NT2/D1 (cell line): ENCODE data around the gene CHCHD5.
"Not testable (repeated sequence)": the region's sequence is repeated elsewhere in the genome, so short reads cannot be mapped to it uniquely, and the experiment has no call there.

Source experiments
- DNase-seq: peaks from one replicate; pipeline ENCODE4 v3.0.0-alpha.2; 2011; ENCODE audit warnings: low read depth, low spot score
- H3K27me3 ChIP-seq: 2 replicates; pipeline ENCODE4 v1.6.0; 2011; ENCODE audit warnings: mild to moderate bottlenecking; ENCODE audit not compliant: insufficient read length, insufficient read depth
- H3K36me3 ChIP-seq: 2 replicates; pipeline ENCODE4 v1.6.1; 2011; ENCODE audit warnings: mild to moderate bottlenecking, low read length, mixed read lengths; ENCODE audit not compliant: insufficient read depth, insufficient read length
- H3K4me1 ChIP-seq: 2 replicates; pipeline ENCODE4 v1.5.1; 2011; ENCODE audit not compliant: insufficient read depth, insufficient read length
- H3K4me3 ChIP-seq: 2 replicates; pipeline ENCODE4 v1.5.1; 2011; ENCODE audit warnings: low read depth; ENCODE audit not compliant: insufficient read length
- H3K9ac ChIP-seq: 2 replicates; pipeline ENCODE4 v1.6.0; 2011; ENCODE audit warnings: low read depth; ENCODE audit not compliant: insufficient read length
- H3K9me3 ChIP-seq: 2 replicates; pipeline ENCODE4 v1.5.1; 2011; ENCODE audit warnings: mild to moderate bottlenecking, low read length; ENCODE audit not compliant: insufficient read depth
- SUZ12 ChIP-seq: IDR thresholded peaks from 2 replicates; pipeline ENCODE4 v1.6.1; 2011; ENCODE audit not compliant: insufficient read length, insufficient read depth; ENCODE audit errors: extremely low read depth
- YY1 ChIP-seq: IDR thresholded peaks from 2 replicates; pipeline ENCODE4 v1.6.1; 2011; ENCODE audit not compliant: insufficient read length, insufficient read depth
- ZNF274 ChIP-seq: IDR thresholded peaks from 2 replicates; pipeline ENCODE4 v1.6.1; 2011; ENCODE audit warnings: mild to moderate bottlenecking, low read depth, low read length

Gene CHCHD5

DNA sequence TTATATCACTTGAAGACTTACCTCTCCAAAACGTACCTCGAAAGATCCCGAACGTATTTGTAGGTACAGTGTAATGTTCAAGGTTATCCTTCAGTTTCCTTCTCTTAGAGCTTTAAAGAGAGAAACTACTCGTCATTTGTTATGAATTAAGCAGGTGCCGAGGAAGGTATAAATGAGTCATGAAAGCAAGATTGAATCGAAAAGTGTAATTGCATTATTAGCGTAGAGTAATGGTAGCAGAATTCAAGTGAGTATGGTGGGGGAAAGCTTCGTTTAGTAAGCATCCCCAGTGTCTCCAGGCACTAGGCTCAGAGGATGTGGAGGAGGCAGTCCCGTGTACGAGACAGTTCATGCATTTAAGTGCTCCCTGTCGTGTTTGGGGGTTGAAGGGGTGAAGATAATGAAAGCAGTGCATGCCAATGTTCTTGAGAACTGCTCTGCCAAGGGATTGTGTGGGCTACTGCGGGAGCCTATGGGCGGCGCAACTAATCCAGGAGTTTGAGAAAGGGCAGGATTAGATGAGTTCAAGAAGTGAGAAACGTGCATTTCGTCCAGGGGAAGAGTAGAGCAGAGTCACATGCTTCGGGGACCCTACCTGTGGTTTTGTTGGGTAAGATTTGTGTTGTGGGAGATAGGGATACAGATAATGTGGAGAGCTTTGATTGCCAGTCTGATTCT is 41.3 kb upstream of the CHCHD5 start:
- H3K27me3 ChIP-seq, result no peaks in the 10 kb centered on the region
- H3K36me3 ChIP-seq, result peaks cover 25% of the 10 kb centered on the region
- TF ChIP-seq SUZ12 (no peak), ZNF274 (no peak), YY1 (no peak)
- peak overlapping the region; percentile 95 for H3K9ac ChIP-seq
- H3K9me3 ChIP-seq, result no peaks in the 10 kb centered on the region
- DNase-seq, result no peak
- H3K4me3 ChIP-seq, result peak overlapping the region; percentile 100
- H3K4me1 ChIP-seq, result no peaks in the 10 kb centered on the region

DNA sequence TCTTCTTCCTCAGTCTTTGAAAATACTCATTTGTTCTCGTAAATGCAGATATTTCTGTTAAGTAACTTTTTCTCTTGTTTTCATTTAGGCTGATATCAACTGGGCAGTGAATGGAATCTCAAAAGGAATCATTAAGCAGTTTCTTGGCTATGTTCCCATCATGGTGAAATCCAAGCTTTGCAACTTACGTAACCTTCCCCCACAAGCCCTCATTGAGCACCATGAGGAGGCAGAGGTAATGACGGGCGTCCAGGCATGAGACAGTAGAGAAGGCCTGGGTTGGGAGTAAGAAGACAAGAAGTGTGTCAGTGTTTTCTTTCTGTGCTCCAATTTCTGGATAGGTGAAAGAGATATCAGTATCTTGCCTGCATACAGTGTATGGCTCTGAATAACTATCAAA is 37.1 kb upstream of the CHCHD5 start:
- no peak for DNase-seq
- TF ChIP-seq ZNF274, result no peak
- TF ChIP-seq SUZ12, result no peak
- TF ChIP-seq YY1, result no peak
- no peaks in the 10 kb centered on the region for H3K4me1 ChIP-seq
- no peak overlapping the region for H3K4me3 ChIP-seq
- H3K9ac ChIP-seq, result no peak overlapping the region
- peaks cover 65% of the 10 kb centered on the region for H3K36me3 ChIP-seq
- no peaks in the 10 kb centered on the region for H3K9me3 ChIP-seq
- H3K27me3 ChIP-seq, result no peaks in the 10 kb centered on the region

DNA sequence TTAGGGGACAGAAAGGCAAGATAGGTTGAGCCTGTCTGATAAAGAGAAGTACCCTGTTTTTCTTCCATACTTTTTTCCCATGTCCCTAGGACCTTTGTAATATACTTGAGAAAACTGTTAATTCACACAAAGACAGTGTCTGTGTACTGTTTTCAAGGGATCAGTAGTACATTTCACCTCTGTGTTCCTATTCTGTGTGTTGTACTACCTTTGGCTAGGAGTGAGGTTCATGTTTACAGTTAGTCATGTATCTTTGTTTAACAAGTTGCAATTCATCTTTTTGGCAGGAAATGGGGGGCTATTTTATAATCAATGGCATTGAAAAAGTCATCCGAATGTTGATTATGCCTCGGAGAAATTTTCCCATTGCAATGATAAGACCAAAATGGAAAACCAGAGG is 35.4 kb upstream of the CHCHD5 start:
- H3K27me3 ChIP-seq, result no peaks in the 10 kb centered on the region
- H3K4me1 ChIP-seq, result no peaks in the 10 kb centered on the region
- H3K36me3 ChIP-seq, result peaks cover 80% of the 10 kb centered on the region
- no peak for TF ChIP-seq SUZ12
- no peak for TF ChIP-seq ZNF274
- no peak overlapping the region for H3K4me3 ChIP-seq
- no peaks in the 10 kb centered on the region for H3K9me3 ChIP-seq
- DNase-seq, result no peak
- no peak overlapping the region for H3K9ac ChIP-seq

DNA sequence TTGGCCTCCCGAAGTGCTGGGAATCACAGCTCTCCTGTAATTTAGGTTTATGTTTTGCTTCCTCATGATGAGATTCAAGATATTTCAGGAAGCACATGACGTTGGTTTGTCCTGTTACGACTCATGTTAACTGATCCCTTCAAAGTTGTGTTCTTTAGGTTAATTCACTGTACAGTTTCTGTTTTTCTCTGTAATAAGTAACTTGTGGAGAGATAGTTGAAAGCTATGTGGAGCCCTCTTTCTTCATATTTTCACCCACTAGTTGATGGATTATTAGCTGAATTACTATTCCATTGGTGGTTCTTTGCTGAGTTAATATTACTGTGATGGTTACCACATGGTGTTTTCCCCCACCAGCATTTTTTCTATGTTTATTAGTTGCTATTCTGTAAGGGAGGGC is 18.3 kb upstream of the CHCHD5 start:
- no peaks in the 10 kb centered on the region for H3K27me3 ChIP-seq
- no peaks in the 10 kb centered on the region for H3K9me3 ChIP-seq
- DNase-seq, result no peak
- no peaks in the 10 kb centered on the region for H3K4me1 ChIP-seq
- peaks cover 86% of the 10 kb centered on the region for H3K36me3 ChIP-seq
- no peak overlapping the region for H3K4me3 ChIP-seq
- H3K9ac ChIP-seq, result no peak overlapping the region
- TF ChIP-seq SUZ12 (no peak), ZNF274 (no peak), YY1 (no peak)

DNA sequence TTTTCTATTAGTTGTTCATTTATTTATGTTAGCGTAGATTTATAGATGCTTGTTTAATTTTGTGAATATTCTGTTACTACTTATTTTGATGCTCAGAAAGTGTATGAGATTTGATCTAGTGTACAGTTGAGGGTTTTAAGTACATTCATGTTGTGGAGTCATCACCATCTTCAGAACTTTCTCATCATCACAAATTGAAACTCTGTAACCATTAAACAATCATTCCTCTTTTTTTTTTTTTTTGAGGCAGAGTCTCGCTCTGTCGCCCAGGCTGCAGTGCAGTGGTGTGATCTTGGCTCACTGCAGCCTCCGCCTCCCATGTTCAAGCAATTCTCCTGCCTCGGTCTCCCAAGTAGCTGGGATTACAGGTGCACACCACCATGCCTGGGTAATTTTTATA is 17.9 kb upstream of the CHCHD5 start:
- peaks cover 86% of the 10 kb centered on the region for H3K36me3 ChIP-seq
- not testable (repeated sequence) for H3K4me1 ChIP-seq, DNase-seq, H3K9me3 ChIP-seq, H3K27me3 ChIP-seq, H3K4me3 ChIP-seq, H3K9ac ChIP-seq

DNA sequence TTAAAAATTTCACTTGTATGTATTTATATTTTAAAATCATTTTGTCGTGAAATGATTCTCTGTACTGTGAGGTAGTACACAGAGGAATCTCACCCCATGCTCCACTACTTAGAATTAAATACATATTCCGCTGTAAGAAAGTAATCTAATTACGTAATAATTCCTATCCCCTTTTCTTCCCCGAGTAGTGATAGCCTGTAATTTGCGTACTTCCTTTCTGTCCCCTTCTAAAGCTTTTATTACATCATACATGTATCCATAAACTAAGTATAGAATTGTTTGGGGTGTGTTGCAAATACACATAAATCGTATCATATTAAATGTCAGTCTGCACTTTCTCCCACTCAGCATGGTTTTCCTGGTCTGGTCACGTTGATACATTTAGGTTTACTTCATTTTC is 12.4 kb upstream of the CHCHD5 start:
- H3K4me3 ChIP-seq, result no peak overlapping the region
- no peaks in the 10 kb centered on the region for H3K27me3 ChIP-seq
- H3K36me3 ChIP-seq, result peaks cover 90% of the 10 kb centered on the region
- H3K9me3 ChIP-seq, result no peaks in the 10 kb centered on the region
- DNase-seq, result no peak
- no peak overlapping the region for H3K9ac ChIP-seq
- TF ChIP-seq SUZ12, result no peak
- no peak for TF ChIP-seq YY1
- no peak for TF ChIP-seq ZNF274
- H3K4me1 ChIP-seq, result no peaks in the 10 kb centered on the region

DNA sequence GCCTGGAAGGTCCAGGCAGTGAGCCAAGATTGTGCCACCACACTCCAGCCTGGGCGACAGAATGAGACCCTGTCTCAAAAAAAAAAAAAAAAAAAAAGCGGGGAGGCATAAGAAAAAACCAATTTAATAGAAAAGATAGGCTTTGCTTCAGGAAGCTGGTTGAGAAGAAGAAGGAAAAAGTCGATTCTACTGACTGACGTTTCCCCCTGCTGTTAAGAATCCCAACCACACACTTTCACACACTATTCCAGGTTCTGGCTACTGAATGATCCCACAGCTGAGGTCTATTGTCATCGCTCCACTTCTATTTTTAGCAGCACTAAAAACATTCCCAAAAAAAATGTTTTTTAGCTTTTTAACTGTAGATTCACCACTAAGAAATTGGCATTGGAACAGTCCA is 6.7 kb upstream of the CHCHD5 start:
- no peaks in the 10 kb centered on the region for H3K9me3 ChIP-seq
- H3K9ac ChIP-seq, result no peak overlapping the region
- no peaks in the 10 kb centered on the region for H3K27me3 ChIP-seq
- no peak for TF ChIP-seq SUZ12
- no peak for TF ChIP-seq ZNF274
- TF ChIP-seq YY1, result no peak
- no peak for DNase-seq
- no peak overlapping the region for H3K4me3 ChIP-seq
- peaks cover 38% of the 10 kb centered on the region for H3K36me3 ChIP-seq
- H3K4me1 ChIP-seq, result no peaks in the 10 kb centered on the region

DNA sequence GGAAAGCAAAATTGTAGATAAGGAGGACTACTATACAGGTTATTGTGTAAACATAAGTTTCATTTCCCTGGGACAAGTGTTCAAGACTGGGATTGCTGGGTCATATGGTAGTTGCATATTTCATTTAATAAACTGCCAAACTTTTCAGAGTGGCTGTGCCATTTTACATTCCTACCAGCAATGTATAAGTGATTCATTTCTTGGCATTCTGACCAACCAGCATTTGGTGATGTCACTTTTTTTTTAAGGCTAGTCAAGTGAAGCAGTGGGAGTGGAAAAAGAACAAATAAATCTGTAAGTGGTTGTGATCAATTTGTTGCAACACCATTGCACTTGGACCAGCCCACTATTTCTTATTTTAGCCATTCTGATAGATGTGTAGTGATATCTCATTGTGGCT is 5.2 kb upstream of the CHCHD5 start:
- no peaks in the 10 kb centered on the region for H3K4me1 ChIP-seq
- no peak overlapping the region for H3K9ac ChIP-seq
- H3K9me3 ChIP-seq, result no peaks in the 10 kb centered on the region
- H3K27me3 ChIP-seq, result no peaks in the 10 kb centered on the region
- H3K4me3 ChIP-seq, result no peak overlapping the region
- TF ChIP-seq ZNF274, result no peak
- no peak for TF ChIP-seq YY1
- no peak for TF ChIP-seq SUZ12
- H3K36me3 ChIP-seq, result peaks cover 24% of the 10 kb centered on the region
- no peak for DNase-seq
